H1 (cell line): Measurements from ENCODE around the gene PRKN. TPM values are rescaled to one million over a fixed set of nuclear protein-coding genes. Genes with fewer than 3 reads are reported as not detected.

Source experiments
- CTCF ChIA-PET: fragments of 300-600 bp; sonication (Branson Sonifier 250); formaldehyde crosslinking; loops from one replicate; lab custom pipeline; 2021; ENCODE audit not compliant: partially characterized antibody; lab: Charles Lee
- POLR2A ChIA-PET: fragments of 300-600 bp; sonication (Branson Sonifier 250); formaldehyde crosslinking; loops from one replicate; lab custom pipeline; 2021; ENCODE audit warnings: inconsistent platforms; ENCODE audit not compliant: partially characterized antibody; lab: Charles Lee
- DNase-seq, 2 experiments: peaks; one replicate each; pipeline versions ENCODE4 v3.0.0 to v3.0.0-alpha.2; 2010 to 2022; ENCODE audit warnings: low spot score in 2 of 2, low read depth in 1 of 2, mixed read lengths in 1 of 2
- FAIRE-seq: peaks from 2 replicates; lab custom pipeline; 2011; peaks lifted over from hg19 to GRCh38; lab: Jason Lieb, UNC
- H2AFZ ChIP-seq: 2 replicates; pipeline ENCODE4 v1.8.1; 2012; ENCODE audit warnings: low read length, inconsistent platforms
- H2AK5ac ChIP-seq: 2 replicates; pipeline ENCODE4 v1.6.1; 2013; ENCODE audit warnings: low read depth, low read length
- H2BK120ac ChIP-seq: replicated peaks from 2 replicates; pipeline ENCODE3; 2013; ENCODE audit warnings: low read depth, low read length, inconsistent platforms
- H2BK12ac ChIP-seq: 2 replicates; pipeline ENCODE4 v1.6.1; 2013; ENCODE audit warnings: low read depth, low read length
- H2BK15ac ChIP-seq: 2 replicates; pipeline ENCODE4 v1.6.1; 2013; ENCODE audit warnings: low read length
- H2BK20ac ChIP-seq: 2 replicates; pipeline ENCODE4 v1.6.1; 2013; ENCODE audit warnings: low read length
- H2BK5ac ChIP-seq: 2 replicates; pipeline ENCODE4 v1.6.1; 2013; ENCODE audit warnings: low read depth, low read length
- H3K14ac ChIP-seq: 2 replicates; pipeline ENCODE4 v1.6.1; 2013; ENCODE audit warnings: inconsistent platforms; ENCODE audit not compliant: insufficient read length
- H3K18ac ChIP-seq: 2 replicates; pipeline ENCODE4 v1.6.1; 2013; ENCODE audit warnings: low read length; ENCODE audit errors: extremely low read depth
- H3K23ac ChIP-seq: 2 replicates; pipeline ENCODE4 v1.6.1; 2013; ENCODE audit warnings: inconsistent platforms; ENCODE audit not compliant: insufficient read length
- H3K23me2 ChIP-seq: 2 replicates; pipeline ENCODE4 v1.6.1; 2013; ENCODE audit warnings: low read depth, low read length
- H3K27ac ChIP-seq: 2 replicates; pipeline ENCODE4 v1.6.1; 2011; ENCODE audit warnings: low read depth, low read length, inconsistent platforms
- H3K27me3 ChIP-seq, 4 experiments: replicated peaks in 1 of 4; 1 replicate in 1 of 4; 2 replicates in 3 of 4; pipeline versions ENCODE4 v1.6.1 to v1.8.1; 2011 to 2013; ENCODE audit warnings: low read length in 3 of 4, mild to moderate bottlenecking in 3 of 4, inconsistent platforms in 2 of 4, mixed read lengths in 2 of 4, moderate library complexity in 1 of 4; ENCODE audit not compliant: control insufficient read depth in 3 of 4, insufficient read depth in 3 of 4; ENCODE audit errors: extremely low read depth in 1 of 4
- H3K36me3 ChIP-seq, 4 experiments: 2 replicates each; pipeline versions ENCODE4 v1.6.1 to v1.8.1; 2011 to 2013; ENCODE audit warnings: mild to moderate bottlenecking in 4 of 4, low read length in 3 of 4, moderate library complexity in 2 of 4, control low read depth in 1 of 4, inconsistent platforms in 1 of 4; ENCODE audit not compliant: insufficient read depth in 4 of 4, control insufficient read depth in 2 of 4
- H3K4ac ChIP-seq: replicated peaks from 2 replicates; pipeline ENCODE3; 2013; ENCODE audit warnings: low read length, low read depth, mixed read lengths, inconsistent platforms; ENCODE audit not compliant: insufficient read length
- H3K4me1 ChIP-seq, 4 experiments: replicated peaks in 1 of 4; 1 replicate in 1 of 4; 2 replicates in 3 of 4; pipeline versions ENCODE4 v1.6.1 to v1.8.1; 2011 to 2013; ENCODE audit warnings: low read length in 3 of 4, inconsistent platforms in 2 of 4, mixed read lengths in 1 of 4; ENCODE audit not compliant: insufficient read depth in 4 of 4, control insufficient read depth in 3 of 4
- H3K4me2 ChIP-seq, 2 experiments: 2 replicates each; pipeline versions ENCODE4 v1.6.1 to v1.8.1; 2011 to 2013; ENCODE audit warnings: low read depth in 2 of 2, low read length in 2 of 2, control low read depth in 1 of 2, inconsistent platforms in 1 of 2, mild to moderate bottlenecking in 1 of 2; ENCODE audit not compliant: insufficient read depth in 1 of 2
- H3K4me3 ChIP-seq, 4 experiments: fragments of 200-600, 300-600 bp in 1 of 4; sonication (generic), shearing (Covaris generic), sonication (Bioruptor Twin) in 1 of 4; 2 replicates each; pipeline versions ENCODE4 v1.5.1 to v1.8.1; 2011 to 2016; ENCODE audit warnings: low read length in 4 of 4, low read depth in 3 of 4, control low read depth in 2 of 4, inconsistent platforms in 2 of 4, mild to moderate bottlenecking in 2 of 4, mixed read lengths in 1 of 4, moderate library complexity in 1 of 4; ENCODE audit not compliant: insufficient read depth in 2 of 4; ENCODE audit errors: extremely low read depth in 1 of 4
- H3K56ac ChIP-seq: replicated peaks from 2 replicates; pipeline ENCODE3; 2013; ENCODE audit warnings: low read depth, mild to moderate bottlenecking, mixed read lengths, low read length, inconsistent platforms; ENCODE audit not compliant: insufficient read length
- H3K79me1 ChIP-seq: 2 replicates; pipeline ENCODE4 v1.6.1; 2013; ENCODE audit warnings: low read depth, low read length, control low read depth
- H3K79me2 ChIP-seq, 2 experiments: 2 replicates each; pipeline versions ENCODE4 v1.6.1 to v1.8.1; 2012 to 2013; ENCODE audit warnings: low read length in 2 of 2, mild to moderate bottlenecking in 2 of 2, inconsistent platforms in 1 of 2; ENCODE audit not compliant: insufficient read depth in 2 of 2, control insufficient read depth in 1 of 2
- H3K9ac ChIP-seq, 4 experiments: replicated peaks in 1 of 4; 1 replicate in 1 of 4; 2 replicates in 3 of 4; pipeline versions ENCODE4 v1.6.1 to v1.8.1; 2011 to 2013; ENCODE audit warnings: low read depth in 3 of 4, low read length in 3 of 4, control low read depth in 2 of 4, mild to moderate bottlenecking in 2 of 4, moderate library complexity in 2 of 4, inconsistent platforms in 1 of 4; ENCODE audit errors: extremely low read depth in 1 of 4
- H3K9me3 ChIP-seq, 2 experiments: 2 replicates each; pipeline versions ENCODE4 v1.6.1 to v1.8.1; 2012 to 2013; ENCODE audit warnings: mild to moderate bottlenecking in 2 of 2, moderate library complexity in 2 of 2, control low read depth in 1 of 2, inconsistent platforms in 1 of 2, low read depth in 1 of 2, low read length in 1 of 2, mixed read lengths in 1 of 2; ENCODE audit not compliant: insufficient read depth in 2 of 2
- H4K20me1 ChIP-seq, 2 experiments: replicated peaks in 1 of 2; 2 replicates each; pipeline versions ENCODE3 to v1.8.1; 2011 to 2013; ENCODE audit warnings: inconsistent platforms in 2 of 2, low read length in 2 of 2, mild to moderate bottlenecking in 1 of 2; ENCODE audit not compliant: insufficient read depth in 2 of 2, control insufficient read depth in 1 of 2
- H4K5ac ChIP-seq: 2 replicates; pipeline ENCODE4 v1.6.1; 2013; ENCODE audit warnings: low read length, low read depth, mixed read lengths, inconsistent platforms; ENCODE audit not compliant: insufficient read length
- H4K8ac ChIP-seq: 2 replicates; pipeline ENCODE4 v1.8.0; 2013; ENCODE audit warnings: mild to moderate bottlenecking, moderate library complexity, low read length, inconsistent platforms; ENCODE audit not compliant: insufficient read depth; ENCODE audit errors: extremely low read depth
- H4K91ac ChIP-seq: replicated peaks from 2 replicates; pipeline ENCODE3; 2013; ENCODE audit warnings: low read length, mixed read lengths, inconsistent platforms; ENCODE audit not compliant: insufficient read length
- WGBS, 2 experiments: shearing (Covaris generic) in 1 of 2; methylation state at CpG; one replicate each; pipeline versions ENCODE4 v1.1.6 to v1.1.7; 2013 to 2015; ENCODE audit warnings: low lambda C conversion rate in 2 of 2, mixed read lengths in 2 of 2, inconsistent platforms in 1 of 2, low coverage in 1 of 2, missing lambda C conversion rate in 1 of 2; ENCODE audit not compliant: insufficient replicate concordance in 2 of 2, insufficient coverage in 1 of 2, insufficient read length in 1 of 2; ENCODE audit errors: extremely low coverage in 1 of 2, missing lambda C conversion rate in 1 of 2; 5-methylcytosine and 5-hydroxymethylcytosine counted together
- polyA plus RNA-seq, 7 experiments: library from polyadenylated mRNA; depleted of rRNA in 3 of 7; stranded (reverse) in 5 of 7; unstranded in 2 of 7; fragments of >200 nt in 5 of 7; fragments of 200-250 nt in 2 of 7; gene quantifications; 1 replicate in 5 of 7; 2 replicates in 1 of 7; 4 replicates in 1 of 7; pipeline versions ENCODE4 v1.2.1 to v1.2.3, GENCODE V29; 2011 to 2013; ENCODE audit warnings: missing spikeins in 2 of 7, mixed read lengths in 2 of 7
- total RNA-seq: library from RNA; stranded (reverse); fragmentation: NEBNext Ultra II Directional; extraction: Animal tissue kit (Norgen Biotek cat#: 25700); gene quantifications from 2 replicates; pipeline ENCODE4 v1.2.1, GENCODE V29; 2021
- TF ChIP-seq, protein P1 (sequence below): IDR thresholded peaks from 2 replicates; pipeline ENCODE4 v1.6.1; 2011; ENCODE audit warnings: low read depth, mild to moderate bottlenecking, low read length; ENCODE audit not compliant: insufficient read depth

The PRKN gene
- total and polyA plus RNA-seq, 2 of the 8 experiments (the other 6 are each of a cell fraction or from before 2014, with no cell fraction given), result 0.13 to 0.29 TPM

DNA sequence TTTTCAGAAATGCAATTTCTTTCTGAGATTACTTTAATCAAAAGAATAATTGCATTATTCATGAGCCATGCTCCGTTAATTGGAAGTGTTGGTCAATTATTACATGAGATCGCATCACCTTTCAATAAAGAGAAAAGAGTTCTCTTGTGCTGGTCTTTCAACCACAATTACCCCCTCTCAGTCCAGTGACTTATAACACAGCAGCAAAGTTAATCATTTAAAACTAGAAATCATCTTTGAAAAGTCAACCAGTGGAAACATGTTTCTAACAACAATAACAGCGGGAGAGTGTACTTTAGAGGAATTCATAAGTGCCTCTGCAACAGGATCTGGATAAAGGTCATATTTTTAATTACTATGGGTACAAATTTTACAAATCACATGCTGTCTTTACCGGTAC, 1069.4 kb downstream of the PRKN start:
- H3K36me3 ChIP-seq, result no peaks in the 10 kb centered on the region
- H3K23me2 ChIP-seq, result no peaks in the 10 kb centered on the region
- POLR2A ChIA-PET, result no interaction called here
- H3K9me3 ChIP-seq, result peaks cover 6 to 12% of the 10 kb centered on the region in 2 experiments; a peak in 3 of 4 replicates
- 95% methylated on average over 4 of the region's 4 CpGs; no CpG with 5 or more reads in 1 of the 2 experiments for WGBS, 2 experiments
- H2BK120ac ChIP-seq, result no peak overlapping the region
- DNase-seq (no peak), FAIRE-seq (no peak)
- no peak overlapping the region for H3K9ac ChIP-seq
- H3K79me1 ChIP-seq, result no peaks in the 10 kb centered on the region
- CTCF ChIA-PET, result interaction anchor here (0.6 kb wide), 1 partner anchor 107 kb away, joined by 4 read pairs; no protein-coding TSS in a partner anchor
- no peak overlapping the region for H3K56ac ChIP-seq
- H2AFZ ChIP-seq, result no peak overlapping the region
- H3K14ac ChIP-seq, result no peak overlapping the region
- no peak overlapping the region for H2BK5ac ChIP-seq
- no peaks in the 10 kb centered on the region for H3K79me2 ChIP-seq
- no peak overlapping the region for H3K4ac ChIP-seq
- H2BK15ac ChIP-seq, result no peak overlapping the region
- H3K4me1 ChIP-seq, result no peaks in the 10 kb centered on the region
- no peak overlapping the region for H2AK5ac ChIP-seq
- no peak overlapping the region for H3K4me3 ChIP-seq
- H3K23ac ChIP-seq, result no peak overlapping the region
- no peak overlapping the region for H4K91ac ChIP-seq
- no peak overlapping the region for H3K4me2 ChIP-seq
- H4K8ac ChIP-seq, result no peak overlapping the region
- no peak overlapping the region for H3K27ac ChIP-seq
- H4K5ac ChIP-seq, result no peak overlapping the region
- no peaks in the 10 kb centered on the region for H4K20me1 ChIP-seq
- TF ChIP-seq, protein P1, sequence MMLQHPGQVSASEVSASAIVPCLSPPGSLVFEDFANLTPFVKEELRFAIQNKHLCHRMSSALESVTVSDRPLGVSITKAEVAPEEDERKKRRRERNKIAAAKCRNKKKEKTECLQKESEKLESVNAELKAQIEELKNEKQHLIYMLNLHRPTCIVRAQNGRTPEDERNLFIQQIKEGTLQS, result no peak
- no peaks in the 10 kb centered on the region for H3K27me3 ChIP-seq
- no peak overlapping the region for H2BK20ac ChIP-seq
- H2BK12ac ChIP-seq, result no peak overlapping the region
- no peak overlapping the region for H3K18ac ChIP-seq
